NCI-H2029 (cell line): ENCODE data around the gene NDFIP2.

Experiments
- DNase-seq: peaks from one replicate; lab custom pipeline; 2025; lab: John Stamatoyannopoulos, UW

Gene NDFIP2

DNA sequence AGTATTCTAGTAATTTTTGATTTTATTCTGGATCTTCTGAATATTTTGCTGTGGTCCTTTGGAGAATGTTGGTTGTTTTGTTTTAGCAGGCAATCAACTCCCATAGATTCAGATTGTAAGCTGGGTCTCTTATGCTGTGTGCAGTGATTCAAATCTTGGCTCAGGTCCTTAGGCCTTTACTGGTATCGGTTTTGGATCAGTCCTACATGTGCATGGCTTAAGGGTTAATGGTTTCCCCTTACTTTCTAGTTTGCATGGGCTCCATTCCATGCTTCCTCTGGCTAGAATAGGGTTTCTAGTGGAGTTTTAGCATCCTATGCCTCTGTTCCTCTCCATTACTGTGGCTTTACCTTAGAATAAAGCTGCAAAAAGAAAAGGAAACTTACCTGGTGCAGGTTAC lies 16.1 kb downstream of the NDFIP2 start:
- no peak for DNase-seq

DNA sequence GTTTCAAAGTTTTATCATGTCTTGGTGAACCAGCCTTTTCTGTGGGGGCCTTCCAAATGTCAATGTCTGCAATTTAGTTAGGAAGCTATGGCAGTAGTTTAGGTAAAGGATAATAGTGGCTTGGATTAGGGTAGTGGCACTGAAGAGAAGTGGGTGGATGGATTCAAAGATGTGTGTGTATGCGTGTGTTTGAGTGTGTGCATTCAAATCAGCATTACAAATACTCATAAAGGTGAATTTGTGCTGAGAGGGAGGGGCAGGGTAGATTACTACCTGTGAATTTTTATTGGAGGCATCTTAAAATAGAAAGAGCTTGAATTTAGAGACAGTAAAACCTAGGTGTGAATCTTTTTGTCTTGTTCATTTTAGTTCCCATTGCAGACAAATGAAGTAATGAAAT lies 16.9 kb downstream of the NDFIP2 start:
- no peak for DNase-seq

DNA sequence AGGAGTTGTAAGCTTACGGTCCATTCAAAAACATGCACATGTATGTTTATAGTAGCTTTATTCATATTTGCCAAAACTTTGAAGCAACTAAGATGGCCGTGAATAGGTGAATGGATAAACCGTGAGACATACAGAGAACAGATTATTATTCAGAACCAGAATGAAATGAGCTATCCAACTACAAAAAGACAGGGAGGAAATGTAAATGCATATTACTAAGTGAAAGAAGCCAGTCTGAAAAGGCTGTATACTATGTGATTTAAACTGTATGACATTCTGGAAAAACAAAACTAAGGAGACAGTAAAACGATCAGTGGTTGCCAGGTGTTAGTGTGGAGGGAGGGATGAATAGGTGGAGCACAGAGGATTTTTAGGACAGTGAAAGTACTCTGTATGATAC lies 19.9 kb downstream of the NDFIP2 start:
- no peak for DNase-seq

DNA sequence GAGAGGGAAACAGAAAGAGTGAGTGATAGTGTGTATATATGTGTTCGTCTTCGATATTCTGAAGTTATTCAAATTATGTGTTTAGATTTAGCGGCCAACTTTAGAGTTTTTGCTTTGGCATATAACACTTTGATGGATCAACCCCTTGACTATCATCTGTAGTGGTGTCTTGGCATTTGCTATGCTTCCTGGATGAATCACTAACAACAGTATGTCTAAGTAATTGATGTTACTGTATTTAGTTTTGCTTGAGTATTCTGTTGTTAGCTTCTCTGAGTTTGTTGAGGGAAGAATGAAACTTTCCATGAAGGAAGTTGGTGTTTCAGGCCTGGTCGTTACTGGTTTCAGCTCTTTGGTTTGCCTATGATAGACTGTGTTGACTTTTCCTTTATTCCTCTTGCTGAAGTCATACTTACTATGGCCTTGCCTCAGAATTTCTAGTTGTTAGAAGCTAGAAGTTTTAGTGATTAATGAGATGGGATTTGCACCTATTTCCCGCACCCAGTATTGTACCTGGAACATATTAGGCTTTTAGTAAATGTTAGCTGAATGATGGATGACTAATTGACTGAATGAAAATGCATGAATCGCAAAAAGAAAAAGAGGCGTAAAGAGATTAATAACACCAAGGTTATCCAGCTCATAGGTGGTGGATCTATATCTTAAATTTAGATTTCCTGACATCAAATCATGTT lies 20.7 kb downstream of the NDFIP2 start:
- no peak for DNase-seq

DNA sequence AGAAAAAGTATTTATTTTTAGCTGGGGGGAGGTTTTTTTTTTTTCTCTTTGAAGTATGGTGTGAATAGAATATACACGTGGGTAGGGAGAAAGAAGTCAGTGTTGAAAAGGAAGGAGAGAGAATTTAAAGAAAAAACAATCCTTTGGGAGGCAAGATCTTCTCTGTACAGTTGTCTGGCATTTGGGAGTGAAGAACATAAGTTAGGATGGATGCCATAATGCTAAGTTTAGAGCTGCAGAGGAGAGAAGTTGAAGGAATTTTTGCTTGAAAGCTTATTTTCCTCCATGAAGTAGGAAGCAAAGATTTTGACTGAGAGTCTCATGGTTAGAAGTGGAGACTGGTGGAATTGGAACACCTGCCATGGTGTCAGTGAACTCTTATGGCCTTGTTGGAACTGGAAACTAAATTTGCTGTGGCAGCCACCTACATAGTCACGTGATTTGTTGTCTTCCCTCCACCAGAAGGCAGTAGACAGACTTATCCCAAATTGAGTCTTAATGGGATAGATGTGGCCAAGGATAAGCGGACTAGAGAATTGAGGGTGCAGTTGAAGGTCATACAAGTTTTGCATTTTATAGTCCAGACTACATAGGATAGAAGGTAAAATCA lies 22.0 kb downstream of the NDFIP2 start:
- DNase-seq = no peak

DNA sequence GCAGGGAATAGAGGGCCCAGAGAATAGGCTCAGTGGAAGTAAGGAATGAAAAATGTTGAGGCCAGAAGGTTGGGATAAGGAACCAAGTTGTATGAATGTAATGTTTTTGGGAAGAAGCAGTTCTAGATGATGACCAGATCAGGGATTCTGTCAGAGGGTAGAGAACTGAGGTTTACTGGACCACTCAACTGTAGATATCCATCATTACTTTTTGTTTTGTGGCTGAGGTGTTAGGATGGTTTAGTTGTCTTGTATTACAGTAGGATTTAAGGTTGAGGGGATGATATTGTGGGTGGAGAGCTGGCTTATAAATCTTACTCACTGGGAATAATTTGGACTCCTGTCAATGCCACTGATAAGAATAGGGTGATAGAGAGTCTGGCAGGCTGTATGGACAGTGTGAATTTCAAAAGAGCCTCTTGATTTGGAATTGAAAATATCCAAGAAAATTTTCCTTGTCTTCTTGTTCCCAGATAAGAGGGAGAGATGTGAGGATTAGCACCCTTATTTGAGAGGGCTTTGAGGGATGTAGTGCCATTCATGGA lies 22.6 kb downstream of the NDFIP2 start:
- no peak for DNase-seq

DNA sequence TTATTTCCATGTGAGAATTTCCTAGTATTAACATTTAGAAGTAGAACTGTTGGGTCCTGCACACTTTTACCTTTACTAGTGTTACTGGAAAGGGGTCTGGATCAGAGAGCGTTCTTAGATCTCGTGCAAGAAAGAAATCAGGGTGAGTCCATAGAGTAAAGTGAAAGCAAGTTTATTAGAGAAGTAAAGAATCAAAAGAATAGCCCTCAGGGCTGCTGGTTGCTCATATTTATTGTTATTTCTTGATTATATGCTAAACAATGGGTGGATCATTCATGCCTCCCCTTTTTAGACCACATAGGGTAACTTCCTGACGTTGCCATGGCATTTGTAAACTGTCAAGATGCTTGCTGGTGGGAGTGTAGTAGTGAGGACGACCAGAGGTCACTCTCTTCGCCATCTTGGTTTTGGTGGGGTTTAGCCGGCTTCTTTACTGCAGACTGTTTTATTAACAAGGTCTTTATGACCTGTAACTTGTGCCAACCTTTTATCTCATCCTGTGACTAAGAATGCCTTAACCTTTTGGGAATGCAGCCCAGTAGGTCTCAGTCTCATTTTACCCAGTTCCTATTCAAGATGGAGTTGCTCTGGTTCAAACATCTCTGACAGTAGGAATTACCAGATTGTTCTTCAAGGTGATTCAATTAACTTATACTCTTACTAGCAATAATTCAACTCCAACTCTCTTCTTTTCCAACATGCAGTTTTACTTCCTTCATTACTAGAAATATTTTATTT lies 27.4 kb downstream of the NDFIP2 start:
- DNase-seq = no peak

DNA sequence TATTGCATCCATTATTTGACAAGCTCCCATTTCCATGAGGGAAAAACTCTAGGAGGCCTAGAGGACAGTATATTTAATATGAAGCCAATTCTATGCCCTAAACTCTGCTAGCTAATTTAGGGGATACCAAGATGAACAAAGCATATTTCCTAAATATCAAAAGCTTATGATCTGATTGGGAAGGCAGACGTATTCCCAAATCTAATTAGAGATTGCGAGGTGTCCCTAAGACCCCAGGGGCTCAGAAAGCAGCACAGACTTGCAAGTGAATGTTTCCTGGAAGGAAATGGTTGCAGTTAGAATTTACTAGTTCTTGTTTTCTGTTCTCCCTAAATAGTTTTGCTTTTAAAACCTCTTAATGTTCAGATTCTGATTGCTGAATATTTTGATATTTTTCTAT lies 30.7 kb downstream of the NDFIP2 start:
- no peak for DNase-seq

DNA sequence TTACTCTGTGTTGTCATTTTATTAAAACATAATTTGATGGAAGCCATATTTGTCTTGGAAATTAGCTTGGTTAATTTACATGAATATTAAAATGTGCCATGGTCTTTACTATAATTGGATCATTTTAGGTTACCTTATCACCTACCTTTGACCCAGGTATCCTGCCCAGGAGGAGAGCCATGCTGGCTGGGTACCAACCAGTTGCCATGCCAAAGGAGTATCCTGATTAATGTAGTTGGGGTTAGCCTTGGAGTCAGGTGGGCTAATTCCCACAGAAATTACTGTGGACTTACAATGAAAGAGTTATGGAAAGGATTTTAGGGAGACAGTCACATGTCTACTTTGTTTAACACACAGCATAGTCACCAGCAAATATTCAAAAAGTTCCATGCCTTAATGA lies 32.0 kb downstream of the NDFIP2 start:
- no peak for DNase-seq

DNA sequence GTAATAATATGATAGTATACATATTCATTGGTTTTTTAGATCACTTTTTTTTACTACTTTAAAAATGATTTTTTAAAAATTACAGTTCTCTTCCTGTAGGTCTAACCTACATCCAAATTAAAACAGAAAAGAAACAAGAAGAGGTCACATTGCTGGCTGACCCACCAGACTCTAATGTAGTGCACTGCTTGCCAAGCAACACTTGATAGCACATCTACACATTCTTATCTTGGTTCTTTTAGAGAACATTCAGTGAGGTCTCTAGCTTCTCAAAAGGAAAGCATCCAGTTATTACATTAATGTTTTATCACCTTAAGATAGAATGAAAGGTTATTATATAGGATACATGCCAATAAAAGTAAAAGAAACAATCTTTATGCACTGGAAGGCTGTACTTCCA lies 35.6 kb downstream of the NDFIP2 start:
- DNase-seq = no peak

DNA sequence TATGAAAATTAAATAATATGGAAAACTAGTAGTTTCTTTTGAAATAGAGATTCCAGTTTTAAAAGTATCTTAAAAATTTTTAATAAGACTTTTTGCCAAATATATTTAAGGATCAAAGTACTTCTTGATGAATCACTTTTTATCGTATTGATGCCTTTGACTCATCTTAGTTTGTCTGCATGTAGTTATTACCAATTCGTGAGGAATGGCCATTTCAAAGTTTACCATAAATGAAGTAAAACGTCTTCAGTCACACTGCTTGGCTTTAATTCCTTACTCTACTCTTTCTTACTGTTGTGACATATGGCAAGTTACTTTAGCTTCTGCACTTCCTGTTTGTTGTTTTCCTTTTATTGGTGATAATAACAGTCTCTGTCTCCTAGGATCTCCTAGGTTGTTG lies 38.3 kb downstream of the NDFIP2 start:
- no peak for DNase-seq

DNA sequence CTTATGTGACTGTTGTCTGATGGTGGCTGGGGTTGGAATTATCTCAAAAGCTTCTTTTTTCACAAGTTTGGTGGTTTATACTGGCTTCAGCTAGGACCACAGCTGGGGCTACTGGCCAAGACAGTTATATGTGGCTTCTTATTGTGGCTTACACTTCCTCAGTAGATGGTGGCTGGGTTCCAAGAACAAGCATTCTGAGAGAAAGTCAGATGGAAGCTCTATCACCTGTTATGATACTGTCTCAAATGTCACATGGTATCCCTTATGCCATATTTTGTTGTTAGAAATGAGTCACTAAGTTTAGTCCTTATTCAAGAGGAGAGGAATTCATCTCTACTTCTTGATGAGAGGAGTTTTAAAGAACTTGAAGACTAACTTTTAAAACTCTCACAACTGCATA lies 41.6 kb downstream of the NDFIP2 start:
- no peak for DNase-seq

DNA sequence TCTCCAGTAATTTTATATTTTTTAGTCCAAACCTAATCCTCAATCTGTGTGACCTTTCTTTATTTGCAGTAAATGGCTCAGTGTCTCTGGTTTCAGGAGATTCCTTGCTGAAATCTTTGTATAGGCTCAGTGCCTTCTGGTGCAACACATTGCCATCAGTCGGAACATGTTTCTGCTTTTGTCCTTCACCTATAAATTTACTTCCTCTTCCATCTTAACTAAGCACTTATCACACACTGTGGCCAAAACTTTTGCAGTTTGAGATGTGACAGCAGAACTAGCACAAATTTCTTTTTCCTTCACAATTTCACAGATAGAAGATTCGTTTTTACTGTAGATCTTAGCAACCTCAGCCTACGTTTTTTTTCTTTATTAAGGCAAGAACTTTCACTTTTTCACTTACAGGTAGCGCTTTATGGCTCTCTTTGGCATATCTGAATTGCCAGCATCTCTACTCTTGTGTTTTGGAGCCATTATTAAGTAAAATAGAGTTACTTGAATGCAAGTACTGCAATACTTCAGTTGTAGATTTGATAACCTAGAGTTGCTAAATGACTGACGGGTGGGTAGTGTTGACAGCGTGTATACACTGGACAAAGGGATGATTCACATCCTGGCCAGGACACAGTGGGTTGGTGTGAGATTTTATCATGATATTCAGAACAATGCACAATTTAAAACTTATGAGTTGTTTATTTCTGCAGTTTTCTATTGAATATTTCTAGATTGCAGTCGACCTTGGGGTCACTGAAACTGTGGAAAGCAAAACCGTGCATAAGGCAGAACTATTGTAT lies 44.3 kb downstream of the NDFIP2 start:
- no peak for DNase-seq

DNA sequence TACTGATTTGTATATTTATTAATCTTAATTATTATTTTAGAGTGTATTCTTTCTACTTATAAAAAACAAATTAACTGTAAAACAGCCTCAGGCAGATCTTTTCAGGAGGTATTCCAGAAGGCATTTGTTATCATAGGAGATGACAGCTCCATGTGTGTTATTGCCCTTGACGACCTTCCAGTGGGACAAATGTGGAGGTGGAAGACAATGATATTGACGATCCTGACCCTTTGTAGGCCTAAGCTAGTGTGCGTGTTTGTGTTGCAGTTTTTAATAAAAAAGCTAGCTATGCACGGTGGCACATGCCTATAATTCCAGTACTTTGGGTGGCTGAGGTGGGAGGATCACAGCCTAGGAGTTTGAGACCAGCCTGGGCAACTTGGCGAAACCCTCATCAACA lies 46.7 kb downstream of the NDFIP2 start:
- DNase-seq = no peak

DNA sequence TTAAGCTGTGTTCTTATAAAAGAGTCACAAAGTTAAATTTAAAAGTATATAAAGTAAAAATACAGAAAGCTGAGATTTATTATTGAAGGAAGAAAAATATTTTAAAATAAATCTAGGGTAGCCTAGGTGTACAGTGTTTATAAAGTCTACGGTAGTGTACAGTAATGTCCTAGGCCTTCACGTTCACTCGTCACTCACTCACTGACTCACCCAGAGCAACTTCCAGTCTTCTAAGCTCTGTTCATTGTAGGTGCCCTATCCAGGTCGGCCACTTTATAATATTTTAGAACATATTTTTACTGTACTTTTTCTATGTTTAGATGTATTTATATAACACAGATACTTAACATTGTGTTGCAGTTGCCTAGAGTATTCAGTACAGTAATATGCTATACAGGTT lies 47.4 kb downstream of the NDFIP2 start:
- no peak for DNase-seq

DNA sequence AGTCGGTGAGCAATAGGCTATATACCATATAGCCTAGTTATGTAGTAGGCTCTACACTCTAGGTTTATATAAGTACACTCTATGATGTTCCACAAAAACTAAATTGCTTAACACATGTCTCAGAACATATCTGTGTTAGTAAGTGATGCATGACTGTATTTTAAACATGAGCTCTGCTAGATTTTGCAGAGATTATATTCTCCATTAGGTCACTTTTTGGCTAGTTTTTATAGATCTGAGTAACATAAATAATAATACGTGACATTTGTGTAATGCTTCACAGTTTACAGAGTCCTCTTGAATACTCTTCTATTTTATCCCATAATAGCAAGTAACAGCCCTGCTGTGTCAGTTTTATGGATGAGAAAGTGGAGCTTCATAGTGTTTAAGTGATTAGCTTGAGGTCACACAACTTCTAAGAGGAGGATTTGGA lies 47.8 kb downstream of the NDFIP2 start:
- no peak for DNase-seq

DNA sequence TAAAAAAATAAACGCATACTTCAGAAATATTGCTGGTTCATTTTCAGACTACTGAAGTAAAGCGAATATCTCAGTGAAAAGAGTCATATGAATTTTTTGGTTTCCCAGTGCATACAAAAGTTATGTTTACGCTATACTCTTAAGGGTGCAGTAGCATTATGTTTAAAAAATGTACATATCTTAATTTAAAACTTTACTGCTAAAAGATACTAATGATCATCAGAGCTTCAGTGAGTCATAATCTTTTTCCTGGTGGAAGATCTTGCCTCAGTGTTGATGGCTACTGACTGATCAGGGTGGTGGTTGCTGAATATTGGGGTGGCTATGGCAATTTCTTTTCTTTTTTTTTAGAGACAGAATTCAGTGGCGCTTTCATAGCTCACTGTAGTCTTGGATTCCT lies 48.9 kb downstream of the NDFIP2 start:
- DNase-seq = no peak

DNA sequence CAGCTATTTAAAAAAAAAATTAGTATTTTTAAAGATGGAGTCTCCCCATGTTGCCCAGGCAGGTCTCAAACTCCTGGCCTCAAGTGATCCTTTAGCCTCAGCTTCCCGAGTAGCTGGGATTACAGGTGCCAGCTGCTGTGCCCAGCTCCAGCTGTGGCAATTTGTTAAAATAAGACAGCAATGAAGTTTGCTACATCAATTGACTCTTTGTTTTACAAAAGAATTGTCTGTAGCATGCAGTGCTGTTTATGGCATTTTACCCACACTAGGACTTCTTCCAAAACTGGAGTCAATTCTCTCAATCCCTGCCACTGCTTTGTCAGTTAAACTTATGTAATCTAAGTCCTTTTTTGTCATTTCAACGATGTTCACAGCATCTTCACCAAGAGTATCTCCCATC lies 49.3 kb downstream of the NDFIP2 start:
- DNase-seq = no peak

DNA sequence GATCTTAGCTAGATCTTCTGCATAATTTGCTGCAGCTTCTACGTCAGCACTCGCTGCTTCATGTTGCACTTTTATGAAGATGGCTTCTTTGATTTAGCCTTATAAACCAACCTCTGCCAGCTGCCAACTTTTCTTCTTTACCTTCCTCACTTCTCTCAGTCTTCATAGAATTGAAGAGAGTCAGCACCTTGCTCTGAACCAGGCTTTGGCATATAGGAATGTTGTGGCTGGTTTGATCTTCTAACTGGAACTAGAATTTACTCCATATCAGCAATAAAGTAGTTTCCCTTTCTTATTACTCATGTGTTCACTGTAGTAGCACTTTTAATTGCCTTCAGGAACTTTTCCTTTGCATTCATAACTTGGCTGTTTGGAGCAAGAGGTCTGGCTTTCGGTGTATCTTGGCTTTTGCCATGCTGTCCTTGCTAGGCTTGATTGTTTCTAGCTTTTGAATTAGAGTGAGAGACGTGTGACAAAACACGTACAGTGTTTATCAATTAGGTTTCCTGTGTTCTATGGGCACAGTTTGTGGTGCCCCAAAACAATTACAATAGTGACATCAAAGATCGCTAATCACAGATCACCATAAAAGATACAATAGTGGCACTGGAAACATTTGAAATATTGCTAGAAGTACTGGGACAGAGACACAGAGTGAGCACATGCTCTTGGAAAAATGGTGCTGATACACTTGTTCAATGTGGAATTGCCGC lies 50.7 kb downstream of the NDFIP2 start:
- DNase-seq = no peak

DNA sequence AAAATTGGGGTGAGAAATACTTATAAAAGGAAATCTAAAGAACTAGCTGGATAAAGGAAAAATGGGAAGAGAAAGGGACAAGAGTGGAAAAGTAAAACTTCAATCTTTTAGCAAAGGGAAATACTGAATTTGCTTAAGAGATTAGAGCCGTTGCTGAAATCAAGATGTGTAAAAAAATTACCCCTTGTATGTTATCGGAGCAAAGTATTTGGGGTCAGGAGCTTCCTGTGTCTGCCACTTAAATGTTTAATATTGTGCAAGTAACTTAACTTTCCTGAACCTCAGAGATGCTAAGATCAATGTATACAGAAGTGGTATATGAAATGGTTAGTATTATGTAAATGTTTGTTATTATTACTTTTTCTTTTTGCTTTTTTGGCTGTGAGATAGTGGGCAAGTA lies 51.6 kb downstream of the NDFIP2 start:
- no peak for DNase-seq

DNA sequence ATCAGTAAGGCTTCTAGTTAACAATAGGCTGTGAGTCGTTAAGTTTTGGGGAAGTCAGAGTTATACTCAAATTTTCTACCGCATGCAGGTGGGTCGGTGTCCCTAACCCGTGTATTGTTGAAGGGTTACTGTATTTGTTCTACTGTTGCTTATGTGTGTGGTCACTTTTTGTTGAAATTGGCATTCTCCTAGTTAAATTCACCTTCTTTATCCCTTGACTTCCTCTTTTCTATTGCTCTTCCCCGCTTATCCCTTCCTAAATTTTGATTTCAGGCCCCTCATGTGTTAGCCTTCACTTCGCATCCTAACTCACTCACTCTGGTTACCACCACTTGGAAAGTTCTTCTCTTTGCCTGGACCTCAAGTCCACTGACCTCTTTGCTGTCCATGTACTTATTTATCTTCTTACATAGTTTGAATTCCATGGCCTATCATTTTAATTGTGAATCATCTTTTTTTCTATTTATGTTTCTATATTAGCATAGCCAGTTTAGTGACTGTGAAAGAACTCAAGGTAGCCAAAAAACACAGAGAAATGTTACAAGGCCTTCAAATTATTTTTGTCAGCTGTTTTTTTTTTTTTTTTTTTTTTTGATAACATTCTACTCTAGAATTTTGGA lies 52.9 kb downstream of the NDFIP2 start:
- DNase-seq = no peak
